DOHH2 (cell line): ENCODE measurements around the gene ZNF12.

Experiments
- EZH2phosphoT487 ChIP-seq: fragments of 200-600 bp; sonication (generic); IDR thresholded peaks from 2 replicates; pipeline ENCODE4 v1.6.1; 2017; ENCODE audit warnings: borderline replicate concordance, mild to moderate bottlenecking, antibody characterized with exemption, low read length, moderate library complexity, mixed read lengths
- TF ChIP-seq, protein P1 (sequence below): fragments of 200-600 bp; sonication (generic); IDR thresholded peaks from one replicate; pipeline ENCODE4 v1.5.1; 2014; ENCODE audit warnings: antibody characterized with exemption, mild to moderate bottlenecking, low read depth, low read length; ENCODE audit not compliant: poor library complexity, severe bottlenecking

DNA sequence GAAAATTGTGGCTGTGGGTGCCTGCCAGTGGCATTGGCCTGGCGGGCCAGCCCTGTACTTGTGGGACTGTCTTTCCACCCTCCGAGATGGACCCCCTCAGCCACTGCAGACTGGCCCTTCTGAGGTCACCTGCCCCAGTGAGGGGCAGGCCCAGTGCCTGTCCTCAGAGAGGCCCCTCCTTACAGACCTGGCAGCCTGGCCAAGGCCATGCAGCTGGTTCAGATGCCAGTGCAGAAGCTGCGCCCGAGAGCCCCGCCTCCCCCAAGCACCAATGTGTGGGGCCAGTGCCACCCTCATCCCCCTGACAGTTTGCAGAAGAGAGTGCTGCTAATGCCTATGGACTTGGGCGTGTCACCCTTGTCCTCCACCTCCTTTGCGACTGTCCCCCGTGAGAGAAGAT lies 59.7 kb downstream of the ZNF12 start:
- TF ChIP-seq, protein P1, sequence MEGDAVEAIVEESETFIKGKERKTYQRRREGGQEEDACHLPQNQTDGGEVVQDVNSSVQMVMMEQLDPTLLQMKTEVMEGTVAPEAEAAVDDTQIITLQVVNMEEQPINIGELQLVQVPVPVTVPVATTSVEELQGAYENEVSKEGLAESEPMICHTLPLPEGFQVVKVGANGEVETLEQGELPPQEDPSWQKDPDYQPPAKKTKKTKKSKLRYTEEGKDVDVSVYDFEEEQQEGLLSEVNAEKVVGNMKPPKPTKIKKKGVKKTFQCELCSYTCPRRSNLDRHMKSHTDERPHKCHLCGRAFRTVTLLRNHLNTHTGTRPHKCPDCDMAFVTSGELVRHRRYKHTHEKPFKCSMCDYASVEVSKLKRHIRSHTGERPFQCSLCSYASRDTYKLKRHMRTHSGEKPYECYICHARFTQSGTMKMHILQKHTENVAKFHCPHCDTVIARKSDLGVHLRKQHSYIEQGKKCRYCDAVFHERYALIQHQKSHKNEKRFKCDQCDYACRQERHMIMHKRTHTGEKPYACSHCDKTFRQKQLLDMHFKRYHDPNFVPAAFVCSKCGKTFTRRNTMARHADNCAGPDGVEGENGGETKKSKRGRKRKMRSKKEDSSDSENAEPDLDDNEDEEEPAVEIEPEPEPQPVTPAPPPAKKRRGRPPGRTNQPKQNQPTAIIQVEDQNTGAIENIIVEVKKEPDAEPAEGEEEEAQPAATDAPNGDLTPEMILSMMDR, result no peak
- TF ChIP-seq EZH2phosphoT487, result no peak
